ENCODE measurements around the gene MYBPC1.
"Not testable (repeated sequence)": the region's sequence is repeated elsewhere in the genome, so short reads cannot be mapped to it uniquely, and the experiment has no call there.

DNA sequence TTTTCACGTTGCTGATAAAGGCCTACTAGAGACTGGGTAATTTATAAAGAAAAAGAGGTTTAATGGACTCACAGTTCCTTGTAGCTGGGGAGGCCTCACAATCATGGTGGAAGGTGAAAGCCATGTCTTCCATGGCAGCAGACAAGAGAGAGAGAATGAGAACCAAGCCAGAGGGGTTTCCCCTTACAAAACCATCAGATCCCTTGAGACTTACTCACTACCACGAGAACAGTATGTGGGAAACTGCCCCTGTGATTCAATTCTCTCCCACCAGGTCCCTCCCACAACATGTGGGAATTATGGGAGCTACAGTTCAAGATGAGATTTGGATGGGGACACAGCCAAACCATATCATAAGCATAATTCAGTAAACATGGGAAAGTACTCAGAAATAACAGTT lies 65.9 kb downstream of the MYBPC1 start:
- TF ChIP-seq, protein P1, sequence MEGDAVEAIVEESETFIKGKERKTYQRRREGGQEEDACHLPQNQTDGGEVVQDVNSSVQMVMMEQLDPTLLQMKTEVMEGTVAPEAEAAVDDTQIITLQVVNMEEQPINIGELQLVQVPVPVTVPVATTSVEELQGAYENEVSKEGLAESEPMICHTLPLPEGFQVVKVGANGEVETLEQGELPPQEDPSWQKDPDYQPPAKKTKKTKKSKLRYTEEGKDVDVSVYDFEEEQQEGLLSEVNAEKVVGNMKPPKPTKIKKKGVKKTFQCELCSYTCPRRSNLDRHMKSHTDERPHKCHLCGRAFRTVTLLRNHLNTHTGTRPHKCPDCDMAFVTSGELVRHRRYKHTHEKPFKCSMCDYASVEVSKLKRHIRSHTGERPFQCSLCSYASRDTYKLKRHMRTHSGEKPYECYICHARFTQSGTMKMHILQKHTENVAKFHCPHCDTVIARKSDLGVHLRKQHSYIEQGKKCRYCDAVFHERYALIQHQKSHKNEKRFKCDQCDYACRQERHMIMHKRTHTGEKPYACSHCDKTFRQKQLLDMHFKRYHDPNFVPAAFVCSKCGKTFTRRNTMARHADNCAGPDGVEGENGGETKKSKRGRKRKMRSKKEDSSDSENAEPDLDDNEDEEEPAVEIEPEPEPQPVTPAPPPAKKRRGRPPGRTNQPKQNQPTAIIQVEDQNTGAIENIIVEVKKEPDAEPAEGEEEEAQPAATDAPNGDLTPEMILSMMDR (IDR thresholded peaks at IDR 0.05): not testable (repeated sequence)
- TF ChIP-seq POLR2A (IDR thresholded peaks at IDR 0.05): not testable (repeated sequence)
